ENCODE data around the gene PWP2.

Gene PWP2

DNA sequence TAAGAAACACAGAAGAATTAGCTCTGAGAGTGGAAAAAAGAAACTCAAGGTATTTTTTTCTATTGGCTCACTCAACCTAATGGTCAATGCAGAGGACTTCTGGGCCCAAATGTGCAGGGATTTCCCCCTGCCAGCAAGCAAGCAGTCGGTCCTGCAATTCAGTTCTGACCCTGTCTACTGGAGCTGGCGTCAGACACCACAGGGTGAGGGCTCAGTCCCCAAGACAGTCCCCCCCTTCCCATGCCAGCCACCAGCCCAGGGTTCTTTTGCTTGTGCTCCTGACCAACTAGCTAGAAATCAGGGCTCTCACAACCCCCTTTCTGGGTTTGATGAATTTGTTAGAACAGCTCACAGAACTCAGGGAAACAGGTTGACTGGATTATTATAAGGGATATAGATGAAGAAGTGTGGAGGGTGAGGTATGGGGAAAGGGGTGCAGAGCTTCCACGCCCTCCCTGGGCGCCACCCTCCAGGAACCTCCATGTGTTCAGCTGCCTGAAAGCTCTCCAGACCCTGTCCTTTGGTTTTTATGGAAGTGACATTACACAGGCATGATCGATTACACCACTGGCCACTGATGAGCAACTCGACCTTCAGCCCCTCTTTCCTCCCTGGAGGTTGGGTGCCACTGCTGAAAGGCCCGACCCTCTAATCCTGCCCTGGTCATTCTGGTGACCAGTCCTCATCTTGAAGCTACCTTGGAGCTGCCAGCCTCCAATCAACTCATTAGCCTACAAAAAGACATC lies 22.5 kb upstream of the PWP2 start:
- TF ChIP-seq, protein P1, sequence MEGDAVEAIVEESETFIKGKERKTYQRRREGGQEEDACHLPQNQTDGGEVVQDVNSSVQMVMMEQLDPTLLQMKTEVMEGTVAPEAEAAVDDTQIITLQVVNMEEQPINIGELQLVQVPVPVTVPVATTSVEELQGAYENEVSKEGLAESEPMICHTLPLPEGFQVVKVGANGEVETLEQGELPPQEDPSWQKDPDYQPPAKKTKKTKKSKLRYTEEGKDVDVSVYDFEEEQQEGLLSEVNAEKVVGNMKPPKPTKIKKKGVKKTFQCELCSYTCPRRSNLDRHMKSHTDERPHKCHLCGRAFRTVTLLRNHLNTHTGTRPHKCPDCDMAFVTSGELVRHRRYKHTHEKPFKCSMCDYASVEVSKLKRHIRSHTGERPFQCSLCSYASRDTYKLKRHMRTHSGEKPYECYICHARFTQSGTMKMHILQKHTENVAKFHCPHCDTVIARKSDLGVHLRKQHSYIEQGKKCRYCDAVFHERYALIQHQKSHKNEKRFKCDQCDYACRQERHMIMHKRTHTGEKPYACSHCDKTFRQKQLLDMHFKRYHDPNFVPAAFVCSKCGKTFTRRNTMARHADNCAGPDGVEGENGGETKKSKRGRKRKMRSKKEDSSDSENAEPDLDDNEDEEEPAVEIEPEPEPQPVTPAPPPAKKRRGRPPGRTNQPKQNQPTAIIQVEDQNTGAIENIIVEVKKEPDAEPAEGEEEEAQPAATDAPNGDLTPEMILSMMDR (IDR thresholded peaks at IDR 0.05) = no peak

DNA sequence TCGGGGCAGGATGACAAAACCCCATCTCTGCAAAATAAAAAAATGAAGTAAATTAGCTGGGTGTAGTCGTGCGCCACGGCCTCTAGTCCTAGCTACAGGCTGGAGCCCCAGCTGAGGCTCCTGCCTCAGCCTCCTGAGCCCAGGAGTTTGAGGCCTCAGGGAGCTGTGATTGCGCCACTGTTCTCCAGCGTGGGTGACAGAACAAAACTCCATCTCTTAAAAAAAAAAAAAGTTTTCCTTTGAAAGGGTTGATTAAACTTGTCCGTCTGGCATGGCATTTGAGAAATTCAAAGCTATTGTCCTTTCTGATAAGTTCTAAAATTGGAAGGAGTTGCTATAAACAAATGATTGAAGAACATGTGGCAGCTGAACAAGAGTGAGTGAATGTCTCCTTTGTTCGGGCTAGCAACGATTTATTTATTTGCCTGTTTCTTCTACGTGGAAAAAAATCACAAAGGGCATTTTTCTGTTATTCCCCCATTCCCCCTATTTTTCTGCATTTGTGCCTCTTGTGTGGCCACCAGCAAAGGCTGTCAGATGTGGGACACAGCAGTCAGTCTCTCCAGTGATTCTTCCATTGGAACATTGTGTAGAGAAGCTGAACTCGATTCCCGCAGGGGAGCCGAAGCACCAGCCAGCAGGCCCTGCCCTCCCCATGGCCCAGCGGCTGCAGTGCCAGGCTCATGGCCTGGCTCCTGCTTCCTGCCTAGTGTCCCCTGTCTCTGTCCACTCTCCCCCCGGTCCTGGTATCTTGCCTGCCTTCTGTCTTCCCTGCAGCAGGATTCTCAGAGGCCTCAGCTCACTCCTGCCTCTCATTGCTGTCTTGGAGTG lies 21.5 kb upstream of the PWP2 start:
- TF ChIP-seq, protein P1 (IDR thresholded peaks at IDR 0.05) = no peak

DNA sequence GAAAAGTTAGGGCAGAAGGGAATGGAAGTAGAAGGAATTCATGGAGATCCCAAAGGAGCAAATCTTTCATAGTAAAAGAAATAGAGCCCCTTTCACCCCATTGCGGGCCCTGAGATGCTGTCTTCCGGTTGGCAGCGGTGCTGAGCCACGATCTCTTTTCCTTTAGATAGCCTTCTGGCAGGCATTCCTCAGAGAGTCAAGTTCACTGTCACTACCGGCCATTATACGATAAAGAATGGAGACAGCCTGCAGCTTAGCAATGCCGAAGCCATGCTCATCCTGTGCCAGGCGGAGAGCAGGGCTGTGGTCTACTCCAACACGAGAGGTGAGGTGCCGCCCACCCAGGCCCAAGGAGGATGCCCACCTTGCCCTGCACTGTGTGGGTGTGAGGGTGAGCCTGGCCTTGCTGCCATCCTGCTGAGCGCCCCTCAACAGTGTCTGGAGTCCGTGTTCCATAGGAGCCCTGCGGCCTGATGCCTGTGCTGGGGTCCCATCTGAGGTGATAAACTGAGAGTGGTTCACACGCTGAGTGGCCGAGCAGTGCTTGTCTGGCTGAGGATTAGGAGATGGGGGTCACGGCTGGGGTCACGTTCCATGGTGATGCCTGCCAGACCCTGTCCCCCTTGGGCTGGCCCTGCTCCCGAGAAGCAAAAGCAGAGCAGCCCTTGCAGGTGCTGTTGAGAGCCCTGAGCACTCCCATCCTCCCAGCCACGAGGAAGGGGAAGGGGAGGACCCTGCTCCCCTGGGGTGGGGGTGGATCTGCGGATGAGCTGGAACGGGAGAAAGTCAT lies 20.4 kb upstream of the PWP2 start:
- TF ChIP-seq, protein P1 (IDR thresholded peaks at IDR 0.05) = no peak

DNA sequence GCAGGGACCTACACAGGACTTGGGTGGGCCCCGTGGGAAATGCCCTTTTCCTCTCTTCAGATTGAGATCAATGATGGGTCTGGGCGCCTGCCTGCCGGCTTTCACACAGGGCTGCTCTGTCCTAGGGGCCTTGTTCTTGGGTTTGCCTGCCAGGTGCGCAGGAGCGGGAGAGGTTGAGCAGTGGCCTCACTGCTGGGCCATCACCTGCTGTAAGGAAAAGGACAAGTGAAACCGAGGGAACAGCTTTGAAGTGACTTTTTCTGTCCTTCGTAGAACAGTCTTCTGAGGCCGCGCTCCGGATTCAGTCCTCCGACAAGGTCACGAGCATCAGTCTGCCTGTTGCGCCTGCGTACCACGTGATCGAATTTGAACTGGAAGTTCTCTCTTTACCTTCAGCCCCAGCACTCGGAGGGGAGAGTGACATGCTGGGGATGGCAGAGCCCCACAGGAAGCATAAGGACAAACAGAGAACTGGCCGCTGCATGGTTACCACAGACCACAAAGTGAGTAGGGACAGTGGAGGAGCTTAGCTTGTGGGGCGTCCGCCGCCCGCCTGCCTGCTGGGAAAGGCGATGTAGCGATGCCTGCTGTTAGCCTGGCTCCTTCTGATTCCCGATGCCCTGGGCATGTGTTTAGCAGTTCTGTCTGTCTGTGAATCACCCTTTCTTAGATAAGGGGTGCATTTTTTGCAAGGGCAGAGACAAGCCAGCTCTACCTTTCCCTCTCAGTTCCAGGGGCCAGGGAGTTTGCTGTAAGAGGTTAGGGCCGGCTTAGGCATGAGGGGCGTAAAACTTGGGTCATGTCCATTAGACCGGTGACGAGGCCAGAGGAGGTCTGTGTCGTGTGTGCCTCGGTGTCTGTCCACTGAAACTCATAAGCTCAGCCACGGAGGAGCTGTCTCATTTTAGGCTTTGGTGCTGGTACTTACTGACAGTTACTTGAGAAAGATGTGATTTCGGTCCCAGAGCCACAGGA lies 19.5 kb upstream of the PWP2 start:
- TF ChIP-seq, protein P1 (IDR thresholded peaks at IDR 0.05) = no peak

DNA sequence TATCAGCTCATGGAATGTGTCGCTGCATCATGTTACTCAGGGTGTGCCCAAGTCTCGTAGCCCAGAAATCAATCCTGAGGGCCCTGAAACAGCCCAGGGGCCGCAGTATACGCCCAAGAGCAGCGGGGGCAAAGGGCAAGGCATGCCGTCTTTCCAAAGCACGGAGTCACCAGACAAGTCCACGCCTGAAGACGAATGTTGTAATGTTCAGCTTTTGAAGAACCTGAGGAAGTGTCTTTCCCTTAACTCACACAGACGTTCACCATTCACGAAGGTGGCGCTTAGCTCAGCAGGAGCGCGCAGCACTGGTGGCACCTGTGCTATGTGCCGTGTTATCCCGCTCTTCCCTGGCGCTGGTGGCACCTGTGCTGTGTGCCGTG lies 18.8 kb upstream of the PWP2 start:
- TF ChIP-seq, protein P1 (IDR thresholded peaks at IDR 0.05) = no peak

DNA sequence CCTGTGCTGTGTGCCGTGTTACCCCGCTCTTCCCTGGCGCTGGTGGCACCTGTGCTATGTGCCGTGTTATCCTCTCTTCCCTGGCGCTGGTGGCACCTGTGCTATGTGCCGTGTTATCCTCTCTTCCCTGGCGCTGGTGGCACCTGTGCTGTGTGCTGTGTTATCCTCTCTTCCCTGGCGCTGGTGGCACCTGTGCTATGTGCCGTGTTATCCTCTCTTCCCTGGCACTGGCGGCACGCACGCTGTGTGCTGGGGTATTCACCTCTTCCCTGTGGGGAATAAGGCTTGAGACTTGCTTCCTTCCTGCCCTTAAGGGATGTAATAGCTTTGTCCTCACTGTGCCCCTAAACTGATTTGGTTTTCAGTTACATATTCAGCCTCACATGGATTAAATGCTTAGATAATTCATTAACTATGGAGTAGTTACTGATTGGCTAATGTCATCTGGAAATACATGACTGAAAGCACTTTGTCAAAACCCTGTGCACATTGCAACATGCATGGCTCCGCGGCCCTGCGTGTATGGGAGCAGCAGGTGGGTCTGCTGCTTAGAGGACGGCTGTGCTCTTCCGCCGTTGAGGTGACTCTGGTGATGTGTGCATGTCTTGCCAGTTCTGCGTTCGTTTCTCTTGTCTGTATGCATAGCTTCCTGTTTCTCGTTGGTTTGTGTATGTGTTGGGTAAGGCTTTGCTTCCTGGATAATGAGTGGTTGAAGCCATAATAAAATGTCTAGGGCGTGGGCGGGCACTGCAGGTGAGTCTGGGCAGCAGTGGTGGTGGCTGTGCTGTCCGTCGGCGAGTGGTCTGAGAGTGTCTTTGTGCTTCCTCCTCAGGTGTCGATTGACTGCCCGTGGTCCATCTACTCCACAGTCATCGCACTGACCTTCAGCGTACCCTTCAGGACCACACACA lies 17.9 kb upstream of the PWP2 start:
- TF ChIP-seq, protein P1 (IDR thresholded peaks at IDR 0.05) = no peak

Measured in LNCAP (cell line).